OCI-LY3 (cell line): ENCODE results near the gene RREB1.

ENCODE experiments used
- EZH2phosphoT487 ChIP-seq: fragments of 200-600 bp; shearing (Covaris generic); IDR thresholded peaks from 2 replicates; pipeline ENCODE4 v1.6.1; 2018; ENCODE audit warnings: antibody characterized with exemption, mixed run types, low read depth
- TF ChIP-seq, protein P1 (sequence below): fragments of 200-600, 300-600 bp; sonication (generic); IDR thresholded peaks from 2 replicates; pipeline ENCODE4 v1.5.1; 2014; ENCODE audit warnings: antibody characterized with exemption, low read length, low read depth

- TF ChIP-seq, protein P1, sequence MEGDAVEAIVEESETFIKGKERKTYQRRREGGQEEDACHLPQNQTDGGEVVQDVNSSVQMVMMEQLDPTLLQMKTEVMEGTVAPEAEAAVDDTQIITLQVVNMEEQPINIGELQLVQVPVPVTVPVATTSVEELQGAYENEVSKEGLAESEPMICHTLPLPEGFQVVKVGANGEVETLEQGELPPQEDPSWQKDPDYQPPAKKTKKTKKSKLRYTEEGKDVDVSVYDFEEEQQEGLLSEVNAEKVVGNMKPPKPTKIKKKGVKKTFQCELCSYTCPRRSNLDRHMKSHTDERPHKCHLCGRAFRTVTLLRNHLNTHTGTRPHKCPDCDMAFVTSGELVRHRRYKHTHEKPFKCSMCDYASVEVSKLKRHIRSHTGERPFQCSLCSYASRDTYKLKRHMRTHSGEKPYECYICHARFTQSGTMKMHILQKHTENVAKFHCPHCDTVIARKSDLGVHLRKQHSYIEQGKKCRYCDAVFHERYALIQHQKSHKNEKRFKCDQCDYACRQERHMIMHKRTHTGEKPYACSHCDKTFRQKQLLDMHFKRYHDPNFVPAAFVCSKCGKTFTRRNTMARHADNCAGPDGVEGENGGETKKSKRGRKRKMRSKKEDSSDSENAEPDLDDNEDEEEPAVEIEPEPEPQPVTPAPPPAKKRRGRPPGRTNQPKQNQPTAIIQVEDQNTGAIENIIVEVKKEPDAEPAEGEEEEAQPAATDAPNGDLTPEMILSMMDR, result no peak
- no peak for TF ChIP-seq EZH2phosphoT487
Observed at GRCh38 chr6:7229376-7230326, 121.9 kb downstream of the RREB1 start.
